MM.1S (cell line): ENCODE data around the gene CALM1.

Source experiments
- DNase-seq: peaks from one replicate; pipeline ENCODE4 v3.0.0-alpha.2; 2015
- H2AFZ ChIP-seq: fragments of 300-600 bp; sonication (generic); 2 replicates; pipeline ENCODE4 v1.6.0; 2016; ENCODE audit warnings: antibody characterized with exemption, low read length
- H3F3A ChIP-seq: fragments of 300-600 bp; sonication (generic); 2 replicates; pipeline ENCODE4 v1.6.1; 2016; ENCODE audit warnings: mild to moderate bottlenecking, antibody characterized with exemption, low read length, moderate library complexity, mixed read lengths; ENCODE audit not compliant: insufficient read depth
- H3K27ac ChIP-seq: fragments of 300-600 bp; sonication (generic); 2 replicates; pipeline ENCODE4 v1.5.1; 2016; ENCODE audit warnings: mild to moderate bottlenecking, low read length
- H3K27me3 ChIP-seq: fragments of 300-600 bp; sonication (generic); replicated peaks from 2 replicates; pipeline ENCODE4 v1.6.0; 2016; ENCODE audit warnings: low read length; ENCODE audit not compliant: insufficient read depth
- H3K36me3 ChIP-seq: fragments of 300-600 bp; sonication (generic); replicated peaks from 2 replicates; pipeline ENCODE4 v1.6.1; 2016; ENCODE audit warnings: mild to moderate bottlenecking, low read length, mixed read lengths; ENCODE audit not compliant: insufficient read depth
- H3K4me1 ChIP-seq: fragments of 300-600 bp; sonication (generic); 2 replicates; pipeline ENCODE4 v1.6.1; 2016; ENCODE audit warnings: low read length, mixed read lengths
- H3K4me2 ChIP-seq: fragments of 300-600 bp; sonication (generic); 2 replicates; pipeline ENCODE4 v1.6.0; 2016; ENCODE audit warnings: low read depth, low read length
- H3K4me3 ChIP-seq: fragments of 300-600 bp; sonication (generic); 2 replicates; pipeline ENCODE4 v1.5.1; 2016; ENCODE audit warnings: low read length, mixed read lengths
- H3K79me2 ChIP-seq: fragments of 300-600 bp; sonication (generic); 2 replicates; pipeline ENCODE4 v1.6.1; 2016; ENCODE audit warnings: mixed run types, low read length, mixed read lengths
- H3K9ac ChIP-seq: fragments of 300-600 bp; sonication (generic); 2 replicates; pipeline ENCODE4 v1.6.1; 2016; ENCODE audit warnings: low read length, mixed read lengths
- H3K9me2 ChIP-seq: fragments of 300-600 bp; sonication (generic); replicated peaks from 2 replicates; pipeline ENCODE4 v1.6.1; 2016; ENCODE audit warnings: mild to moderate bottlenecking, low read length, mixed read lengths; ENCODE audit not compliant: insufficient read depth
- H3K9me3 ChIP-seq: fragments of 300-600 bp; sonication (generic); replicated peaks from 2 replicates; pipeline ENCODE4 v1.6.1; 2016; ENCODE audit warnings: mild to moderate bottlenecking, low read length, mixed read lengths; ENCODE audit not compliant: insufficient read depth
- H4K20me1 ChIP-seq: fragments of 300-600 bp; sonication (generic); 2 replicates; pipeline ENCODE4 v1.6.1; 2016; ENCODE audit warnings: mild to moderate bottlenecking, low read length, moderate library complexity, mixed read lengths; ENCODE audit not compliant: insufficient read depth
- CTCF ChIP-seq: fragments of 300-600 bp; sonication (generic); IDR thresholded peaks from 2 replicates; pipeline ENCODE4 v1.5.1; 2016; ENCODE audit warnings: antibody characterized with exemption, low read length, mixed read lengths
- EZH2 ChIP-seq: fragments of 300-600 bp; sonication (generic); optimal IDR thresholded peaks from 2 replicates; pipeline ENCODE3; 2017; ENCODE audit warnings: low read depth, mild to moderate bottlenecking, antibody characterized with exemption, low read length, mixed read lengths
- EZH2phosphoT487 ChIP-seq: fragments of 300-600 bp; sonication (generic); IDR thresholded peaks from 2 replicates; pipeline ENCODE4 v1.6.1; 2018; ENCODE audit warnings: antibody characterized with exemption, low read length

CALM1 gene

GRCh38 chr14:90443161-90444076 is 46.6 kb downstream of the CALM1 start:
- Histone ChIP-seq H4K20me1 (no peaks in the 10 kb centered on the region), H3K9me3 (no peaks in the 10 kb centered on the region; the same call in 1 of the 2 replicates), H3K4me2 (no peak overlapping the region), H3K27me3 (no peaks in the 10 kb centered on the region), H3K9me2 (no peaks in the 10 kb centered on the region), H3K36me3 (no peaks in the 10 kb centered on the region), H3K4me3 (no peak overlapping the region), H3K27ac (no peak overlapping the region), H2AFZ (no peak overlapping the region), H3K79me2 (no peaks in the 10 kb centered on the region), H3K4me1 (no peaks in the 10 kb centered on the region), H3K9ac (no peak overlapping the region), H3F3A (no peaks in the 10 kb centered on the region)
- no peak for TF ChIP-seq EZH2phosphoT487
- no peak for TF ChIP-seq EZH2
- no peak for TF ChIP-seq CTCF
- no peak for DNase-seq

- Histone ChIP-seq H2AFZ (no peak overlapping the region), H3K27me3 (no peaks in the 10 kb centered on the region), H3F3A (no peaks in the 10 kb centered on the region), H3K27ac (no peak overlapping the region), H3K4me3 (no peak overlapping the region), H4K20me1 (no peaks in the 10 kb centered on the region), H3K79me2 (no peaks in the 10 kb centered on the region), H3K36me3 (no peaks in the 10 kb centered on the region), H3K9me3 (no peaks in the 10 kb centered on the region; the same call in 1 of the 2 replicates), H3K9ac (no peak overlapping the region), H3K4me2 (no peak overlapping the region), H3K4me1 (no peaks in the 10 kb centered on the region), H3K9me2 (no peaks in the 10 kb centered on the region)
- TF ChIP-seq CTCF (no peak), EZH2phosphoT487 (no peak), EZH2 (no peak)
- DNase-seq = no peak
Observed at GRCh38 chr14:90444077-90444696, 47.4 kb downstream of the CALM1 start.

- Histone ChIP-seq H3F3A (no peaks in the 10 kb centered on the region), H3K79me2 (no peaks in the 10 kb centered on the region)
- no peak for TF ChIP-seq CTCF
- no peak for TF ChIP-seq EZH2
- TF ChIP-seq EZH2phosphoT487 = no peak
Observed at GRCh38 chr14:90445011-90445410, 48.2 kb downstream of the CALM1 start.

More at GRCh38 chr14:90445011-90445410, 48.2 kb downstream of the CALM1 start:
- Histone ChIP-seq H4K20me1 (no peaks in the 10 kb centered on the region), H3K4me1 (no peaks in the 10 kb centered on the region), H3K36me3 (no peaks in the 10 kb centered on the region), H3K27ac (no peak overlapping the region), H2AFZ (no peak overlapping the region), H3K27me3 (no peaks in the 10 kb centered on the region), H3K9me2 (no peaks in the 10 kb centered on the region), H3K4me2 (no peak overlapping the region), H3K9ac (no peak overlapping the region), H3K4me3 (no peak overlapping the region), H3K9me3 (no peaks in the 10 kb centered on the region; the same call in 1 of the 2 replicates)
- no peak for DNase-seq
